SK-MEL-5 (cell line): ENCODE measurements around the gene SLC7A11. TPM values are rescaled to one million over a fixed set of nuclear protein-coding genes. Genes with fewer than 3 reads are reported as not detected.

Experiments used
- DNase-seq: peaks from one replicate; pipeline ENCODE4 v3.0.0-alpha.2; 2016; ENCODE audit warnings: low read depth, low spot score
- in situ Hi-C: cut with HindIII; loops from 2 replicates; pipeline ENCODE4 v1.10.0; 2016; ENCODE audit warnings: low sequenced_read_pairs, high pct_unique_total_duplicates, low pct_unique_long_range_greater_than_20kb
- total RNA-seq: library from RNA; depleted of rRNA; stranded (reverse); fragments of >200 nt; shearing (Covaris generic); gene quantifications from 2 replicates; pipeline ENCODE4 v1.2.3, GENCODE V29; 2014

SLC7A11 gene
- total RNA-seq, 1 experiment from 2014 or later, result 52.1 TPM

DNA sequence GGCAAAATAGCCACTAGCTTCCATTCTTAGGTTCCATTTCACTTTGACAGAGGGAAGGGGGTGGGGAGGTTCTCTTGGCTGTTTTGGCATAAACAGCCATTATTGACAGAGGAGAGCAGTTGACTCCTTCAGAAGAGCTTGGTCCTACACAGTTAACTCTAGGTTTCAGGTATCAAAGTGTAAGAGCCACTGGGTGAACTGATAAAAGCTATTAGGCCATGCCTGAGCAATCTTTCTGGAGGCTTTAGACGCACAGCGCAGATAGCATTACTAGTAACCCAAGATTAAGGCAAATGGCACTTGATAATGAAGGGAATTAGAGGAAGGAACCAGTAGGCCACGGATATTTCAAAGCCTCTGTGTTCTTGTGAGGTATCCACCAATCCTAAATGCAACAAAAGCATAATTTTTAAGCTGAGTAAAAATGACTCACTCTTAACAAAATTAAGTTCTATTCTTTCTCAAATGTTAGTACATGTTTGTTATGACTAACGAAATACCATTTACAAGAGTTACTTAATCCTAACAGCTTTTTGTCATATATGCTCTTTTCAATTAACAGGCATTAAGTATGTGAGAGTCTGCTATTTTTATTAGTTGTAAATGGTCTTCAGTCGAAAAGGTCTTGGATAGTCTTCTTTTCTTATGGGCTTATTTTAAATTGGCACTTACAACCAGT, 53.6 kb downstream of the SLC7A11 start:
- in situ Hi-C loops, result no loop called here

GRCh38 chr4:138185859-138186645, 56.1 kb downstream of the SLC7A11 start:
- DNase-seq, result no peak
- in situ Hi-C loops, result no loop called here

More for the DNA sequence above, 53.6 kb downstream of the SLC7A11 start:
- no peak for DNase-seq

GRCh38 chr4:138184886-138185285, 57.3 kb downstream of the SLC7A11 start:
- no peak for DNase-seq
- in situ Hi-C loops, result no loop called here

- DNase-seq, result peak; percentile 60
- in situ Hi-C loops, result no loop called here
Observed at GRCh38 chr4:138182838-138183426, 59.2 kb downstream of the SLC7A11 start.

DNA sequence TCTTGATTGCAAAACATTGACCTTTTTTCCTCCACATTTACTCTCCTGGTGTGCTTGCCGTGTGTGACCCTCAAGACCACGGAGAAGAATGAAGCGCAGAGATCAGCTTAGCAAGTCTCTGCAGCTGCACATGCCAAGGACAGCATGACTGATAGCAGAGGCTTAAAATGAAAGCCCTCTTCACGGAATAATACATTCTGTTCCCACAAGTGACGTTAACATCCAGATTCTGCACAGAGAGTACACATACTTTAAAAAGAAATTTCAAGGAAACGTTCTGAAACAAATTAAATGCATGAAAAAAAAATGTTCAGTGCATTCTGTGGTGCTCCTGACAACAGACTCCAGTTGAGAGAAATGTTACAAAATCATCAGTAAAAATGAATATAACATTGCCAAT, 60.9 kb downstream of the SLC7A11 start:
- in situ Hi-C loops, result no loop called here
- DNase-seq, result no peak

- DNase-seq, result no peak
- in situ Hi-C loops, result no loop called here
Observed at GRCh38 chr4:138178566-138178965, 63.6 kb downstream of the SLC7A11 start.

GRCh38 chr4:138177278-138177968, 64.7 kb downstream of the SLC7A11 start:
- DNase-seq, result no peak
- in situ Hi-C loops, result no loop called here

- no peak for DNase-seq
- in situ Hi-C loops, result no loop called here
Observed at GRCh38 chr4:138174981-138175794, 67.0 kb downstream of the SLC7A11 start.

GRCh38 chr4:138164208-138164607, 77.9 kb downstream of the SLC7A11 start:
- in situ Hi-C loops, result no loop called here
- DNase-seq, result no peak

GRCh38 chr4:138163171-138163570, 79.0 kb downstream of the SLC7A11 start:
- in situ Hi-C loops, result no loop called here
- DNase-seq, result no peak

GRCh38 chr4:138162259-138162658, 79.9 kb downstream of the SLC7A11 start:
- no peak for DNase-seq
- in situ Hi-C loops, result no loop called here

GRCh38 chr4:138161351-138161750, 80.8 kb downstream of the SLC7A11 start:
- DNase-seq, result no peak
- in situ Hi-C loops, result no loop called here

DNA sequence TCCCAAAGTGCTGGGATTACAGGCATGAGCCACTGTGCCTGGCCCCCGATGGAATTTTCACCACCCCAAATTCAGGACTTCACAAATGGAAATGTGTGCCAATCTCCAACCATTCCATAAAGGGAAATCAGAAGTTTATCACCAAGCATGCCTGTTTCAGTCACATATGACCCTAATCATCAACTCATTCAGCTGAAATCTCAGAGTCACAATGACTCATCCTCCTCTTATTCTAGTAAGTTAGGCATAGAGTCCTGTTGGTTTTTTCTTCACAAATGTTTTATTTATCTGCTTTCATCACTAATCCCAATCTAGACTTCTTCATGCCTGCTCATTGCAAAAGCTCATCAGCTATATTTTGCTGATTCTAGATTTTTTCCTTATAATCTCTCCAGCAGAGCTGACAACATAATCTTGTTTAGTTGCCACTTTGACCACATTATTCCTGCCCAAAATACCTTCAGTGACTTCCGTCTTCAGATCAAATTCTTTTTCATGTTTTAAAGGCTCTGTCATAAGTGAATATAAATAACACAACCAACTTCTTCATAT, 83.3 kb downstream of the SLC7A11 start:
- in situ Hi-C loops, result no loop called here
- no peak for DNase-seq

GRCh38 chr4:138140879-138141278, 101.3 kb downstream of the SLC7A11 start:
- no peak for DNase-seq
- in situ Hi-C loops, result no loop called here

- in situ Hi-C loops, result no loop called here
- DNase-seq, result no peak
Observed at GRCh38 chr4:138138774-138139173, 103.4 kb downstream of the SLC7A11 start.

DNA sequence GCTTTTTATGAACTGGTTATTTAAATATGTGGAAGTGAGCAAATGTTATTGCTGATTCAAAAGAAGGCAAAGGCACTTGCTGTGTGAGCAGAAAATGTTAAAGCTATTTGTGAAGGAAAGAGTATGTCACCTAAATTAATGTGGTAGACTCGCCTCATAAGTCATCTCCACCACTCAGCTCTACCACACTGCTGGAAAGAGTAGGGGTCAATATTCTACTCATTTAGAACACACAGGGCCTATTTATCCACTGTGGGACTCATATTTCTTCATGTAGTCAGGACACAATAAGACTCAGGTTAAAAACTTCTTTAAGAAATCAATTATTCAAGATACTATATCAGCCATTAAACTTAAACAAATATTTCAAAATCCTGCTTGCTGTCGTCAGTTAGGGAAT, 106.5 kb downstream of the SLC7A11 start:
- in situ Hi-C loops, result no loop called here
- no peak for DNase-seq

DNA sequence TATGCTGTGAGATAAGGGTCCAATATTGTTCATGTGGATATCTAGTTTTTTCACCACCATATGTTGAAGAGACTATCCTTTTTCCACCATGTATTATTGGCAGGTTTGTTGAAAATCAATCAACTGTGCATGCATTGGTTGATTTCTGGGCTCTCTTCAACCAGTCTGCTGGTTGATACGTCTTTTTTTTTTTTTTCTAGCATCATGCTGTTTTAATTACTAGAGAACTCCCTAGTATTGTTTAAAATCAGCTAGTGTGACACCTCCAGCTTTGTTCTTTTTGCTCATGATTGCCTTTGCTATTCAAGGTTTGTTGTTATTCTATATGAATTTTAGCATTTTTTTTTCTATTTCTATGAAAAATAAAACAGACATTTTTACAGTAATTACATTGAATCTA, 123.9 kb downstream of the SLC7A11 start:
- in situ Hi-C loops, result no loop called here
- no peak for DNase-seq
